ENCODE measurements around the gene NFKBIB. TPM values are rescaled to one million over a fixed set of nuclear protein-coding genes. Genes with fewer than 3 reads are reported as not detected.

Gene NFKBIB
- total and polyA plus RNA-seq, 2 of the 13 experiments (the other 11 are each of a cell fraction or from before 2014, with no cell fraction given) = 8.6 to 14.9 TPM

DNA sequence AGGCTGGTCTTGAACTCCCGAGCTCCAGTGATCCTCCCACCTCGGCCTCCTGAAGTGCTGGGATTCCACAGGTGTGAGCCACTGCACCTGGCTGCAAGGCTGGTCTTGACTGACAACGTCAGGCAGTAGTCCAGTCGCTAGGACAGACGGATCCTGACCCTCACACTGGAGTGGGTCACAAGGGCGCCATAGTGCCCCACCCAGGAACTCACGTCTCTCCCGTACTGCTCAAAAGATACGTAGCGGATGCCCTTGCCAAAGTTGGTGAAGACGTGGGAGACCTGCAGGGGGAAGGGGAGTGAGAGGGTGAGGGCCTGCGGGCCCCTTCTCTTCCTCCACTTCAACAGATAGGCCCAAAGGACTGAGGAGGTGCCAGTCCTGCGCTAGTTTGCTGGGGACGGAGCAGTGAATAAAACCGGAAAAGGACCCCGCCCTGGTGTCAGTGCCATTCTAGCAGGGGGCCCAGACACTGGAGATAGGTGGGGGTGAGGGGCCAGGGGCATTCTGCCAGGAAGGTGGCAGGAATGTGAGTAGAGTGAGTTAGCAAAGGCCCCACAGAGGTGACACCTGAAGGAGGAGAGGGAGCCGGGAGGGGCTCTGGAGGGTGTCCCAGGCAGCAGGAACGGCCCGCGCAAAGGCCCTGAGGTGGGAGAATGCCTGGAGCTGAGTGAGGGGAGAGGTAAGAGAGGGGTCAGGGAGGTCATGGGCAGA is 42.9 kb downstream of the NFKBIB start (continued):
- TF ChIP-seq ZNF609 (CRISPR knock-in tag; IDR thresholded peaks at IDR 0.05; ENCODE audit: borderline replicate concordance) (no peak), AGO2 (optimal IDR thresholded peaks at IDR 0.05; ENCODE audit: low read depth, low read length) (peak; percentile 51), FOXM1 (CRISPR knock-in tag; IDR thresholded peaks at IDR 0.05) (no peak), SIX4 (CRISPR knock-in tag; IDR thresholded peaks at IDR 0.05) (no peak), ZFP37 (CRISPR knock-in tag; IDR thresholded peaks at IDR 0.05; ENCODE audit: borderline replicate concordance) (no peak), SMYD3 (CRISPR knock-in tag; IDR thresholded peaks at IDR 0.05) (no peak), ZNF569 (CRISPR knock-in tag; IDR thresholded peaks at IDR 0.05; ENCODE audit: borderline replicate concordance) (no peak), ZNF784 (CRISPR knock-in tag; IDR thresholded peaks at IDR 0.05; ENCODE audit: borderline replicate concordance) (no peak), ZNF20 (CRISPR knock-in tag; IDR thresholded peaks at IDR 0.05) (no peak), NR2F6 (IDR thresholded peaks at IDR 0.05) (peak; percentile 17; the same call in 1 of the 2 replicates), NR2F6 (CRISPR knock-in tag; IDR thresholded peaks at IDR 0.05) (peak; percentile 4; the same call in 1 of the 2 replicates), HNF1A (IDR thresholded peaks at IDR 0.05; ENCODE audit: low read depth) (no peak), HNF1A (CRISPR knock-in tag; IDR thresholded peaks at IDR 0.05; ENCODE audit: borderline replicate concordance) (no peak), PAF1 (CRISPR knock-in tag; IDR thresholded peaks at IDR 0.05) (peak; percentile 60; the same call in 1 of the 2 replicates)
- TF ChIP-seq, protein P1, sequence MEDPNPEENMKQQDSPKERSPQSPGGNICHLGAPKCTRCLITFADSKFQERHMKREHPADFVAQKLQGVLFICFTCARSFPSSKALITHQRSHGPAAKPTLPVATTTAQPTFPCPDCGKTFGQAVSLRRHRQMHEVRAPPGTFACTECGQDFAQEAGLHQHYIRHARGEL (CRISPR knock-in tag; IDR thresholded peaks at IDR 0.05) = no peak
- TF ChIP-seq, protein P2, sequence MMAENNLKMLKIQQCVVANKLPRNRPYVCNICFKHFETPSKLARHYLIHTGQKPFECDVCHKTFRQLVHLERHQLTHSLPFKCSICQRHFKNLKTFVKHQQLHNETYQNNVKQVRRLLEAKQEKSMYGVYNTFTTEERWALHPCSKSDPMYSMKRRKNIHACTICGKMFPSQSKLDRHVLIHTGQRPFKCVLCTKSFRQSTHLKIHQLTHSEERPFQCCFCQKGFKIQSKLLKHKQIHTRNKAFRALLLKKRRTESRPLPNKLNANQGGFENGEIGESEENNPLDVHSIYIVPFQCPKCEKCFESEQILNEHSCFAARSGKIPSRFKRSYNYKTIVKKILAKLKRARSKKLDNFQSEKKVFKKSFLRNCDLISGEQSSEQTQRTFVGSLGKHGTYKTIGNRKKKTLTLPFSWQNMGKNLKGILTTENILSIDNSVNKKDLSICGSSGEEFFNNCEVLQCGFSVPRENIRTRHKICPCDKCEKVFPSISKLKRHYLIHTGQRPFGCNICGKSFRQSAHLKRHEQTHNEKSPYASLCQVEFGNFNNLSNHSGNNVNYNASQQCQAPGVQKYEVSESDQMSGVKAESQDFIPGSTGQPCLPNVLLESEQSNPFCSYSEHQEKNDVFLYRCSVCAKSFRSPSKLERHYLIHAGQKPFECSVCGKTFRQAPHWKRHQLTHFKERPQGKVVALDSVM (CRISPR knock-in tag; IDR thresholded peaks at IDR 0.05) = no peak
